Measurements from ENCODE around the gene ZNF644. TPM values are rescaled to one million over a fixed set of nuclear protein-coding genes. Genes with fewer than 3 reads are reported as not detected.

ZNF644 gene
- total RNA-seq, 1 experiment from 2014 or later, result 36.5 TPM

DNA sequence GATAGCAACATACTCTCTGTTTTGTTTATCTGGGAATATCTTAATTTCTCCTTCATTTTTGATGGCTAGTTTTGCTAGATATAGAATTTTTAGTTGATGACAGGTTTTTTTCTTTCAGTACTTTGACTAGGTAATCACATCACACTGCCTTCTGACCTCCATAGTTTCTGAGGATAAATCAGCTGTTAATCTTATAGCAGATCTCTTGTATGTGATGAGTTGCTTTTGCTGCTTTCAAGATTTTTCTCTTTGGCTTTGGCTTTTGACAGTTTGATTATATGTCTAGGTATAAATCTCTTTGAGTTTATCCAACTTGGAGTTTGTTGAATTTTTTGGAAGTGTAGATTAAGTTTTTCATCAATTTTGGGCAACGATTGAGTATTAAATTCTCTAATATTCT lies 142.6 kb downstream of the ZNF644 start:
- BruUV-seq (replicated peaks), result no TSS peak
- intact Hi-C loops (cut with micrococcal nuclease; ENCODE audit: unreplicated experiment), result no loop called here

GRCh38 chr1:90876101-90876500 lies 145.7 kb downstream of the ZNF644 start:
- no peaks in the 10 kb centered on the region for H3K4me1 ChIP-seq (replicated peaks; ENCODE audit: insufficient read depth)
- no peaks in the 10 kb centered on the region for H3K79me2 ChIP-seq (ENCODE audit: low read depth)
- H3K27me3 ChIP-seq (ENCODE audit: insufficient read depth, low read depth), result no peaks in the 10 kb centered on the region
- no peak overlapping the region for H3K4me2 ChIP-seq
- TF ChIP-seq, protein P1, sequence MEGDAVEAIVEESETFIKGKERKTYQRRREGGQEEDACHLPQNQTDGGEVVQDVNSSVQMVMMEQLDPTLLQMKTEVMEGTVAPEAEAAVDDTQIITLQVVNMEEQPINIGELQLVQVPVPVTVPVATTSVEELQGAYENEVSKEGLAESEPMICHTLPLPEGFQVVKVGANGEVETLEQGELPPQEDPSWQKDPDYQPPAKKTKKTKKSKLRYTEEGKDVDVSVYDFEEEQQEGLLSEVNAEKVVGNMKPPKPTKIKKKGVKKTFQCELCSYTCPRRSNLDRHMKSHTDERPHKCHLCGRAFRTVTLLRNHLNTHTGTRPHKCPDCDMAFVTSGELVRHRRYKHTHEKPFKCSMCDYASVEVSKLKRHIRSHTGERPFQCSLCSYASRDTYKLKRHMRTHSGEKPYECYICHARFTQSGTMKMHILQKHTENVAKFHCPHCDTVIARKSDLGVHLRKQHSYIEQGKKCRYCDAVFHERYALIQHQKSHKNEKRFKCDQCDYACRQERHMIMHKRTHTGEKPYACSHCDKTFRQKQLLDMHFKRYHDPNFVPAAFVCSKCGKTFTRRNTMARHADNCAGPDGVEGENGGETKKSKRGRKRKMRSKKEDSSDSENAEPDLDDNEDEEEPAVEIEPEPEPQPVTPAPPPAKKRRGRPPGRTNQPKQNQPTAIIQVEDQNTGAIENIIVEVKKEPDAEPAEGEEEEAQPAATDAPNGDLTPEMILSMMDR (conservative IDR thresholded peaks at IDR 0.05), result no peak
- no peak for TF ChIP-seq EZH2 (IDR thresholded peaks at IDR 0.05; ENCODE audit: low read depth)
- H3K27ac ChIP-seq, result no peak overlapping the region
- H3K9me2 ChIP-seq (ENCODE audit: insufficient read depth), result no peaks in the 10 kb centered on the region
- POLR2A ChIA-PET (ENCODE audit: unreplicated experiment), result no interaction called here
- no peak overlapping the region for H3K4me3 ChIP-seq
- no peaks in the 10 kb centered on the region for H4K20me1 ChIP-seq (ENCODE audit: insufficient read depth)
- CTCF ChIA-PET, result interaction anchor here (0.6 kb wide), 1 partner anchor 937 kb away, joined by 3 read pairs; no protein-coding TSS in a partner anchor
- no peaks in the 10 kb centered on the region for H3F3A ChIP-seq (ENCODE audit: insufficient read depth, low read depth)
- intact Hi-C loops (cut with micrococcal nuclease; ENCODE audit: unreplicated experiment), result no loop called here
- H2AFZ ChIP-seq, result no peak overlapping the region
- BruUV-seq (replicated peaks), result no TSS peak
- H3K9me3 ChIP-seq (ENCODE audit: insufficient read depth, low read depth), result peaks cover 25% of the 10 kb centered on the region
- no peaks in the 10 kb centered on the region for H3K36me3 ChIP-seq (ENCODE audit: low read depth)
- DNase-seq, result no peak

More for the DNA sequence above, 142.6 kb downstream of the ZNF644 start:
- H4K20me1 ChIP-seq (ENCODE audit: insufficient read depth), result no peaks in the 10 kb centered on the region
- CTCF ChIA-PET, result no interaction called here
- no peaks in the 10 kb centered on the region for H3F3A ChIP-seq (ENCODE audit: insufficient read depth, low read depth)
- DNase-seq, result no peak
- no peaks in the 10 kb centered on the region for H3K9me2 ChIP-seq (ENCODE audit: insufficient read depth)
- POLR2A ChIA-PET (ENCODE audit: unreplicated experiment), result no interaction called here
- peaks cover 28% of the 10 kb centered on the region for H3K9me3 ChIP-seq (ENCODE audit: insufficient read depth, low read depth)
- no peak overlapping the region for H3K27ac ChIP-seq
- no peaks in the 10 kb centered on the region for H3K27me3 ChIP-seq (ENCODE audit: insufficient read depth, low read depth)
- no peak overlapping the region for H3K4me3 ChIP-seq
- no peak overlapping the region for H3K4me2 ChIP-seq
- no peaks in the 10 kb centered on the region for H3K79me2 ChIP-seq (ENCODE audit: low read depth)
- no peak for TF ChIP-seq EZH2 (IDR thresholded peaks at IDR 0.05; ENCODE audit: low read depth)
- TF ChIP-seq, protein P1 (conservative IDR thresholded peaks at IDR 0.05), result no peak
- H3K36me3 ChIP-seq (ENCODE audit: low read depth), result no peaks in the 10 kb centered on the region
- H2AFZ ChIP-seq, result no peak overlapping the region
- no peaks in the 10 kb centered on the region for H3K4me1 ChIP-seq (replicated peaks; ENCODE audit: insufficient read depth)
